Upper lobe of right lung (tissue), 1 donor: ENCODE measurements around the gene CNOT2. TPM values are rescaled to one million over a fixed set of nuclear protein-coding genes. Genes with fewer than 3 reads are reported as not detected.
A peak's percentile ranks its signal among the peaks of the same experiment; 100 is the strongest.

Source experiments
- ATAC-seq: fragments of 200-7000 bp; cut with Tn5 transposase; one replicate; pipeline ENCODE4 v1.9.1; 2020; ENCODE audit warnings: mild to moderate bottlenecking, moderate library complexity
- DNase-seq: peaks from one replicate; pipeline ENCODE4 v3.0.0-alpha.2; 2020
- H3K27ac ChIP-seq: fragments of 200-600 bp; one replicate; pipeline ENCODE4 v1.8.0; 2022
- H3K27me3 ChIP-seq: fragments of 200-600 bp; one replicate; pipeline ENCODE4 v1.8.0; 2022; ENCODE audit warnings: mild to moderate bottlenecking
- H3K36me3 ChIP-seq: fragments of 200-600 bp; one replicate; pipeline ENCODE4 v1.8.0; 2022
- H3K4me1 ChIP-seq: fragments of 200-600 bp; one replicate; pipeline ENCODE4 v1.8.0; 2022
- H3K4me3 ChIP-seq: fragments of 200-600 bp; one replicate; pipeline ENCODE4 v1.8.0; 2022; ENCODE audit warnings: mild to moderate bottlenecking
- H3K9me3 ChIP-seq: fragments of 200-600 bp; one replicate; pipeline ENCODE4 v1.8.0; 2022
- CTCF ChIP-seq: fragments of 200-600 bp; IDR thresholded peaks from one replicate; pipeline ENCODE4 v1.8.0; 2022; ENCODE audit warnings: antibody characterized with exemption
- intact Hi-C: fragments of 100-400 bp; cut with DNase I; formaldehyde crosslinking; loops from one replicate; pipeline ENCODE4 v1.11.0; 2022
- total RNA-seq: library from RNA; stranded (reverse); fragmentation: NEBNext Ultra II Directional; extraction: Animal tissue kit (Norgen Biotek cat#: 25700); gene quantifications from one replicate; pipeline ENCODE4 v1.2.1, GENCODE V29; 2021
- donor health status: DM: no; HTN: yes; CAD: no; lungs with severe emphysema.

CNOT2 gene
- total RNA-seq, 1 donor from 2014 or later: 71.4 TPM

GRCh38 chr12:70258605-70259403 is 15.6 kb downstream of the CNOT2 start:
- Histone ChIP-seq H3K27me3 (no peaks in the 10 kb centered on the region), H3K4me1 (peaks cover 15% of the 10 kb centered on the region), H3K27ac (no peak overlapping the region), H3K36me3 (no peaks in the 10 kb centered on the region), H3K9me3 (no peaks in the 10 kb centered on the region), H3K4me3 (no peak overlapping the region)
- ATAC-seq: peak; percentile 30
- no peak for TF ChIP-seq CTCF
- intact Hi-C loops: no loop called here
- no peak for DNase-seq

GRCh38 chr12:70260646-70261045 is 17.4 kb downstream of the CNOT2 start:
- DNase-seq (no peak), ATAC-seq (no peak)
- intact Hi-C loops: no loop called here
- Histone ChIP-seq H3K36me3 (no peaks in the 10 kb centered on the region), H3K27ac (no peak overlapping the region), H3K4me1 (peaks cover 16% of the 10 kb centered on the region), H3K4me3 (no peak overlapping the region), H3K27me3 (no peaks in the 10 kb centered on the region), H3K9me3 (no peaks in the 10 kb centered on the region)
- no peak for TF ChIP-seq CTCF

GRCh38 chr12:70264067-70264867 is 21.0 kb downstream of the CNOT2 start:
- no peak for TF ChIP-seq CTCF
- no peaks in the 10 kb centered on the region for H3K9me3 ChIP-seq
- ATAC-seq (no peak), DNase-seq (no peak)
- H3K36me3 ChIP-seq: no peaks in the 10 kb centered on the region
- H3K27ac ChIP-seq: no peak overlapping the region
- intact Hi-C loops: no loop called here
- peaks cover 10% of the 10 kb centered on the region for H3K4me1 ChIP-seq
- H3K27me3 ChIP-seq: no peaks in the 10 kb centered on the region
- no peak overlapping the region for H3K4me3 ChIP-seq

- H3K4me1 ChIP-seq: peaks cover 17% of the 10 kb centered on the region
Measured at GRCh38 chr12:70265132-70265531, 21.9 kb downstream of the CNOT2 start.

GRCh38 chr12:70267550-70267949 is 24.3 kb downstream of the CNOT2 start:
- no peaks in the 10 kb centered on the region for H3K27me3 ChIP-seq
- no peaks in the 10 kb centered on the region for H3K9me3 ChIP-seq
- intact Hi-C loops: no loop called here
- no peaks in the 10 kb centered on the region for H3K36me3 ChIP-seq
- no peak overlapping the region for H3K4me3 ChIP-seq
- H3K4me1 ChIP-seq: peaks cover 37% of the 10 kb centered on the region
- ATAC-seq (no peak), DNase-seq (no peak)
- H3K27ac ChIP-seq: no peak overlapping the region
- TF ChIP-seq CTCF: no peak

More at GRCh38 chr12:70265132-70265531, 21.9 kb downstream of the CNOT2 start:
- Histone ChIP-seq H3K27me3 (no peaks in the 10 kb centered on the region), H3K27ac (no peak overlapping the region), H3K4me3 (no peak overlapping the region), H3K9me3 (no peaks in the 10 kb centered on the region), H3K36me3 (no peaks in the 10 kb centered on the region)
- DNase-seq: no peak
- intact Hi-C loops: no loop called here
- ATAC-seq: no peak
- no peak for TF ChIP-seq CTCF
